Measurements from ENCODE around the gene ME3. TPM values are rescaled to one million over a fixed set of nuclear protein-coding genes. Genes with fewer than 3 reads are reported as not detected.
A peak's percentile ranks its signal among the peaks of the same experiment; 100 is the strongest.
"Not testable (repeated sequence)": the region's sequence is repeated elsewhere in the genome, so short reads cannot be mapped to it uniquely, and the experiment has no call there.

The ME3 gene
- total RNA-seq, 4 donors from 2014 or later: 1.9 to 18.3 (median 5.6) TPM

DNA sequence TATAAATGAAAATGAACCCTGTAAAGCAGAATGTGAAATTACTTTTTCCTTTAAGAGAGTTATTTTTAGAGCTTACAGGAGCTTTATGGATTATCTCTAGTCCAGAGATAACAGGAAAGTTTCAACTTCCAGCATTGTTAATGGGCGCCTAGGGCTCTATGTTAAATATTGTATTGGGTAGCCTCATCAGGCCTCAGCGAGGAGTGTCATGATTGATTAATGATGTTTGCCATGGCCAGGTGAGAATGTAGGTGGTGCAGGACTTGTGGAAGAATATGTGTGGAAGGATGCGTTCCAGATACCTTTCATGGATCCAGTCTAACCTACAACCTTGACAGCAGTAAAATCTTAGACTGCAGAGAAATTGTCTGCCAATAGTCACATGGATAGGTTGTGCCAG lies 50.6 kb downstream of the ME3 start:
- WGBS, 2 donors: 78 to 80% methylated on average over 3 of the region's 3 CpGs
- H3K4me1 ChIP-seq: peaks cover 0 to 32% (median 0%) of the 10 kb centered on the region in 3 donors
- H3K27ac ChIP-seq: peak overlapping the region in 2 of 4 donors; percentile 32 to 43
- intact Hi-C loops (cut with DNase I): no loop called here
- no peak for DNase-seq
- no peaks in the 10 kb centered on the region for H3K27me3 ChIP-seq
- no peak for TF ChIP-seq POLR2A (IDR thresholded peaks at IDR 0.05)
- no peak overlapping the region for H3K4me3 ChIP-seq
- H3K36me3 ChIP-seq: no peaks in the 10 kb centered on the region
- no peaks in the 10 kb centered on the region for H3K9me3 ChIP-seq

DNA sequence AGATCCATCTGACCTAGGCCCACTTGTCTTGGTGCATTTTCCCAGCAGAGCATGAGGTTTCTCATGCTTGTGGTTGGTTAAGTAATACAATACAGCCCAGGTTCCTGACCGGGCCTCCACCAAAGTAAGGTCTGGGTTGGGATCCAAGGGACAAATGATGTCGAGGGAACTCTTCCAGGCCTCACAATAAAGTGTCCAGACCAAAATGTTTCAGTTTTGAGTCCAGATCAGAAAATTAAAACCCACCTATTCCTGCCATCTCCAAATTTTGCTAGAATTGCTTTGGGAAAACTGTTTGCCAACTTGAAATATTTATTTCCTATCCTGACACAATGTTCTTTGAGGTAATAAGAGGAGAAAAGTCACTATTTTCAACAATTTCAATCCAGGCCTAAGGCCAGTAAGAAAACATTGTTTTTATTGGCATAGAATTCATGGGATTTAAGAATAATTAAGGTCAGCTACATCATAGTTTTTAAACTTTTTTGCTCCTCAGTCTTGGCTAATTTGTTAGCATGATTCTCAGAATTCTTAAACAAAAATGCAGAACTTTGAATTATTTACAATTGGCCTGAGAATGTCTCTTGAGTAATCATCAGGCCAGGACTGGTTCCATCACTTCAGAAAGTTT lies 51.4 kb downstream of the ME3 start:
- DNase-seq: no peak
- Histone ChIP-seq H3K9me3 (no peaks in the 10 kb centered on the region), H3K27ac (peak overlapping the region in 3 of 4 donors; percentile 32 to 53 (median 43)), H3K4me3 (no peak overlapping the region), H3K4me1 (peaks cover 0 to 29% (median 0%) of the 10 kb centered on the region in 3 donors), H3K27me3 (no peaks in the 10 kb centered on the region), H3K36me3 (no peaks in the 10 kb centered on the region)
- WGBS, 2 donors: 55 to 69% methylated on average over 2 of the region's 2 CpGs
- intact Hi-C loops (cut with DNase I): no loop called here
- TF ChIP-seq, protein P1, sequence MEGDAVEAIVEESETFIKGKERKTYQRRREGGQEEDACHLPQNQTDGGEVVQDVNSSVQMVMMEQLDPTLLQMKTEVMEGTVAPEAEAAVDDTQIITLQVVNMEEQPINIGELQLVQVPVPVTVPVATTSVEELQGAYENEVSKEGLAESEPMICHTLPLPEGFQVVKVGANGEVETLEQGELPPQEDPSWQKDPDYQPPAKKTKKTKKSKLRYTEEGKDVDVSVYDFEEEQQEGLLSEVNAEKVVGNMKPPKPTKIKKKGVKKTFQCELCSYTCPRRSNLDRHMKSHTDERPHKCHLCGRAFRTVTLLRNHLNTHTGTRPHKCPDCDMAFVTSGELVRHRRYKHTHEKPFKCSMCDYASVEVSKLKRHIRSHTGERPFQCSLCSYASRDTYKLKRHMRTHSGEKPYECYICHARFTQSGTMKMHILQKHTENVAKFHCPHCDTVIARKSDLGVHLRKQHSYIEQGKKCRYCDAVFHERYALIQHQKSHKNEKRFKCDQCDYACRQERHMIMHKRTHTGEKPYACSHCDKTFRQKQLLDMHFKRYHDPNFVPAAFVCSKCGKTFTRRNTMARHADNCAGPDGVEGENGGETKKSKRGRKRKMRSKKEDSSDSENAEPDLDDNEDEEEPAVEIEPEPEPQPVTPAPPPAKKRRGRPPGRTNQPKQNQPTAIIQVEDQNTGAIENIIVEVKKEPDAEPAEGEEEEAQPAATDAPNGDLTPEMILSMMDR (IDR thresholded peaks at IDR 0.05): no peak
- no peak for TF ChIP-seq POLR2A (IDR thresholded peaks at IDR 0.05)

DNA sequence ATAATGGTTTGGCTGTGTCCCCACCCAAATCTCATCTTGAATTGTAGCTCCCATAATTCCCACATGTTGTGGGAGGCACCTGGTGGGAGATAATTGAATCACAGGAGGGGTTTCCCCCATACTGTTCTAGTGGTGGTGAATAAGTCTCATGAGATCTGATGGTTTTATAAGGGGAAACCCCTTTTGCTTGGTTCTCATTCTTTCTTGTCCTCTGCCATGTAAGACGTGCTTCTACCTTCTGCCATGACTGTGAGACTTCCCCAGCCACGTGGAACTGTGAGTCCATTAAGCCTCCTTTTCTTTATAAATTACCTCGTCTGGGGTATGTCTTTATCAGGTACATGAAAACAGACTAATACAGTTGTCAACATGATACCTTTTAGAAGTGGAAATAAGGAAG lies 53.0 kb downstream of the ME3 start:
- intact Hi-C loops (cut with DNase I): loop anchor here (10.0 kb wide), 1 partner anchor 165 kb away; no protein-coding TSS in a partner anchor
- WGBS, 2 donors: 63 to 79% methylated on average over 3 of the region's 3 CpGs
- not testable (repeated sequence) for H3K36me3 ChIP-seq

DNA sequence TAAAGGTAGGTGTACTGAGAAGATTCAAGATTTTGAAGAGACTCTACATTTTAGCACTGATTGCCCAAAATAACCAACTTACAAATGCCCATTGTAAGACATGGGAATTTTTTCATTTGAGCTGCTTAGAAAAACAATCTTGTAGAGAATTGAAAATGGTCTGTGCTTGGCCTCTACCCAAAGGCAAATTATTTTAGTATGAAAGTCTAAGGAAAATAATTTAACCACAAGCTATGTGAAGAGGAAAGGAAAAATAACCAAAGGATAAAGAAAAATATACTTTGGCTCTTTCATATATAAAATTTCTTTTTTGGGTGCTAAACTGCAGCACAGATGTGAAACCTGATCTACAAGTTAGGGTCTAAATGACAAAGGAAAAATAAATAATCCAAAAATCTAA lies 54.9 kb downstream of the ME3 start:
- Histone ChIP-seq H3K4me3 (no peak overlapping the region), H3K36me3 (no peaks in the 10 kb centered on the region), H3K4me1 (peaks cover 0 to 22% (median 0%) of the 10 kb centered on the region in 3 donors), H3K27me3 (peaks cover 0 to 3% (median 0%) of the 10 kb centered on the region in 4 donors), H3K9me3 (peaks cover 0 to 8% (median 0%) of the 10 kb centered on the region in 3 donors), H3K27ac (no peak overlapping the region)
- intact Hi-C loops (cut with DNase I): loop anchor here (10.0 kb wide), 1 partner anchor 163 kb away; no protein-coding TSS in a partner anchor
- no peak for DNase-seq
- TF ChIP-seq, protein P1 (IDR thresholded peaks at IDR 0.05): no peak
- TF ChIP-seq POLR2A (IDR thresholded peaks at IDR 0.05): no peak

More for the DNA sequence above, 53.0 kb downstream of the ME3 start:
- H3K27ac ChIP-seq, H3K4me3 ChIP-seq, DNase-seq, H3K27me3 ChIP-seq, H3K9me3 ChIP-seq: not testable (repeated sequence)
- H3K4me1 ChIP-seq: peaks cover 0 to 22% (median 0%) of the 10 kb centered on the region in 3 donors

DNA sequence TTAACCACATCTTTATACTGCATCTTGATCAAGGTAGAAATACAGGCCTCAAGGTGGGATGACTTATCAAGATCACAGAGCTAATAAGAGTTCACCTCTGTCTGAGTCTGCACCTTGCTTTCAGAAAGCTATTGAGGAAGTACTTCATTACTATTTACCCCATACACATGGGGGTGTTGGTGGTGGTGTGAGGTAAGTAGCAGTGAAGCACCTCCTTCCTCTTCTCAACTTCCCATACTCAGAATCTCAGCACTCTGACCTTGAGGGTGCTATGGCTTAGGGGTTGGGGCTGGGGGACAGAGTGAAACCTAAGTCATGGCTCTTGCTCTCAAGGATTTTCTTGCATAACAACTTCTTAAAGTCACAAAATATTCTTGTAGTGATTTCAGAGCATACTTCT lies 56.9 kb downstream of the ME3 start:
- TF ChIP-seq, protein P1 (IDR thresholded peaks at IDR 0.05): no peak
- TF ChIP-seq POLR2A (IDR thresholded peaks at IDR 0.05): no peak
- H3K4me1 ChIP-seq: peaks cover 0 to 4% (median 0%) of the 10 kb centered on the region in 3 donors
- intact Hi-C loops (cut with DNase I): loop anchor here (10.0 kb wide), 1 partner anchor 161 kb away; no protein-coding TSS in a partner anchor
- no peak overlapping the region for H3K4me3 ChIP-seq
- H3K27ac ChIP-seq: no peak overlapping the region
- DNase-seq: no peak
- H3K9me3 ChIP-seq: peaks cover 0 to 8% (median 0%) of the 10 kb centered on the region in 3 donors
- H3K27me3 ChIP-seq: peaks cover 0 to 3% (median 0%) of the 10 kb centered on the region in 4 donors
- no peaks in the 10 kb centered on the region for H3K36me3 ChIP-seq

DNA sequence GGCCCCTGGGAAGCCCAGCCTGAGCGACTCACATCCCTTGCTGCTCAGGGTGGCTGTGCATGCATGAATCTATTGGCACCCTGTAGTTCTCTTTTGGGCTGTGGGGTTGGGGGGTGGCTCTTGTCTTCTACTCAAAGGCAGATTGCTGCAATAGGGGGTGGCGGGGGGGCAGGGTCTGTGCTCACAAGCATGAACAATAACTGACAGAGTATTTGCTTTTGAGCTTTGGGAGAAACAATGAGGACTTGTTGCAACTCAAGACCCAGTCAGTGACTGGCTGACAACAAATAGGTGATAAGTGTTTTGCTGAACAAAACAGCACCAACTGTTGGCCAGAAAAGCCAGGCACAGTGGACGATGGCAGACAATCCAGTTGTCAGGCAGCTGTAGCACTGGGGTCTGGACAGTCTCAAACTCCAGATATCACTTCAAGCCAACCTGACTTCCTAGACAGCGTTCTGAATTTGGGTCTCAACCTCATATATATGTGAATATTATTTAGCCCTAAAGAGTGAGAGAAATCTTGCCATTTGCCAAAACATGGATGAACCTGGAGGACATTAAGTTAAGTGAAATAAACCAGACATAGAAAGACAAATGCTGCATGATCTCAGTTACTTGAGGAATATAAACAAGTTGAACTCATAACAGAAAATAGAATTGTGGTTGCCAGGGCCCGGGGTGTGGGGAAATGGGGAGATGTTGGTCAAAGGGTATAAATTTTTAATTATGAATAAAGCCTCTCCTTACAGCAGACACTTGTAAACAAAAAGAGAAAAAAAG lies 61.7 kb downstream of the ME3 start:
- no peak overlapping the region for H3K4me3 ChIP-seq
- H3K4me1 ChIP-seq: peaks cover 3 to 26% (median 12%) of the 10 kb centered on the region in 3 donors
- H3K27ac ChIP-seq: no peak overlapping the region
- no peak for DNase-seq
- TF ChIP-seq, protein P1 (IDR thresholded peaks at IDR 0.05): no peak
- no peak for TF ChIP-seq POLR2A (IDR thresholded peaks at IDR 0.05)
- peaks cover 0 to 8% (median 0%) of the 10 kb centered on the region in 3 donors for H3K9me3 ChIP-seq
- intact Hi-C loops (cut with DNase I): loop anchor here (10.0 kb wide), 1 partner anchor 156 kb away; no protein-coding TSS in a partner anchor
- peaks cover 0 to 3% (median 0%) of the 10 kb centered on the region in 4 donors for H3K27me3 ChIP-seq
- no peaks in the 10 kb centered on the region for H3K36me3 ChIP-seq
- 65 to 85% methylated on average over 4 to 5 of the region's 5 CpGs for WGBS, 2 donors
